Measurements from ENCODE around the gene PRKN.

PRKN gene

DNA sequence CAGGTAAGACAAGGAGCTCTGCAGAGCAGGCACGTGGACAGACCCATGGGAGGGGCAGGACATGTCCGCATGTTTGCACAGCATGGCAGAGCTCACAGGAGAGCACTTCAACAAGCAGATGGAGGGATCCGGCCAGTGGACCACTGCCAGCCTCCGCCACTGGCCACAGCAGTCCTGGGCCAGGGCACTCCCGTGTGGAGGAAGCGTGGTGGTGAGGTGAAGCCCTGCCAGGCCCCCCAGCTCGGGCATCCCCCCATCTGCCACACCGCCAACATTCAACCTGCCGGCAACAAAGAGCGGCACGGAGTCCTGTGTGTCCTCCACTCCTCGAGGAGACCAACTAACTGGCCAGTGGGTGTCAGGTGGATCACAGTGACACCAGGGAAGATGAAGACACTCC, 1349.5 kb downstream of the PRKN start:
- DNase-seq (ENCODE audit: low spot score) = no peak

DNA sequence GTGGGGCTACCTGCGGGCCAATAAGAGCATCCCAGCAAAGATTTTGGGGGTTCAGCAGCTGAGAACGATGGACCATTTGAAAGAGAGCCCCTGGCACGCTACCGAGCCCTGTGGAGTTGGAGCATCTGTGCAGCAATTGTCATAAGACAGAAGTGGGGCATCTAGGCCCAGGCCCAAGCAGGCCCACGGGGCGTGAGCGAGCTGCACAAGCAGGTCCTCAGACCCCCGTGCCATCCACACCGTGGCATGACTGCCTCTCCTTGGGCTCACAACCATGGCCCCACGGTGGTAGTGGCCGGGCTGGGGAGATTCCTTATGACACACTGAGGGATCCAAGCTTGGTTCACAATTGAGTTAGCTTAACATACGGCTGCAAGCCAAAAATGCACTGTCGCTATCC, 1350.5 kb downstream of the PRKN start:
- DNase-seq (ENCODE audit: low spot score) = no peak

- DNase-seq (ENCODE audit: low spot score) = no peak
These were observed 1351.2 kb downstream of the PRKN start for GRCh38 chr6:161376367-161376766.

GRCh38 chr6:161374971-161375873, 1352.3 kb downstream of the PRKN start:
- DNase-seq (ENCODE audit: low spot score) = no peak

GRCh38 chr6:161373905-161374451, 1353.6 kb downstream of the PRKN start:
- DNase-seq (ENCODE audit: low spot score) = peak; percentile 77

DNA sequence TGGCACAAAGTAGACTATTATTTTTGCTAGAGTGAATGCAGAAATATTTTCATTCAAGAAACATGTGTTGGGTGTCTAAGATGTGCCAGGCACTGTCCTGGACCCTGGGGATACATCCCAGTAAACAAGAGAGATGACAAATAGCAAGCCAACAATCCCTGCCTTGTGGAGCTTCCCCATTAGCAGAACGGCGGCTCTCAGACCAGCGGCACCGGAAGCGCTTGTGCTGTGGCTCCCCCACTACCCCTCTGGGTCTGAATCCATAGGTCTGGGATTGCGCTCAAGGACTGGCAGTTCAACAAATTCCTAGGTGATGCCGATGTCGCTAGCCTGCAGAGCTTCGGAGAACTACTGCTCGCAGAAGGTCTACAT, 1355.2 kb downstream of the PRKN start:
- DNase-seq (ENCODE audit: low spot score) = no peak

DNA sequence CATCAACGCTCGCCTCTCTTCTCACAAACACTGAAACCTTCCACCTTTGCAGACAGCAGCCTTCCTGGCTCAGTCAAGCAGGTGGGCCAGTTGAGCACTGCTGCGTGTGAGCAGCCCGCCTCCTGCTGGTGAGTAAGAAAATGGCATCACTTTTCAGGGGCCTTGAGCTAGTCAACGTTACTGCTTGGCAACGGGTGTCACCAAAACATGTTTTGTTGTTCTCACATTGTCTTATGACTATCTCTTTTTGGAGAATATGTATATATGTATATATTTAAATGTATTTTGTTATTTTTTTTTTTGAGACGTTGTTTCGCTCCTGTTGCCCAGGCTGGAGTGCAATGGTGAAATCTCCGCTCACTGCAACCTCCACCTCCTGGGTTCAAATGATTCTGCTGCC, 1356.7 kb downstream of the PRKN start:
- peak; percentile 76 for DNase-seq (ENCODE audit: low spot score)

- DNase-seq (ENCODE audit: low spot score) = peak; percentile 60
These were observed 1358.2 kb downstream of the PRKN start for GRCh38 chr6:161369339-161369738.

DNA sequence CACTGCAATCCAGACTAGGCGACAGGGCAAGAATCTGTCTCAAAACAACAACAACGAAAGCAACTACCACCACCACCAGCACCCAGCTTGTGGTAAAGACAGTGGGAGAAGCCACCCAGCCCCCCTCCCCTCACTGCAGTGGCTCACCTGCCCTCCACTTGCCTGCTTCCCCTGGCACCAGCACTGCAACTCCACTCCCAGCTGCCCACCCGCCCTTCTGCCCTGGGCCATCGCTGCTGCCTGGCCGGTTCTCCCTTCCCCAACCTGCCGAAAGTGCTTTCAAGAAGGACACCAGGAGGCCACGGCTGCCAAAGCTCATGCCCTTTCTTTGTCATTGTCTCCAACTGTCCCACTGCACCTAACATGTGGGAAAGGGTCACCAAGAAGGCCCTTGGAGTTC, 1359.1 kb downstream of the PRKN start:
- no peak for DNase-seq (ENCODE audit: low spot score)

- DNase-seq (ENCODE audit: low spot score) = no peak
These were observed 1360.1 kb downstream of the PRKN start for GRCh38 chr6:161367472-161367871.

GRCh38 chr6:161366301-161366923, 1361.2 kb downstream of the PRKN start:
- DNase-seq (ENCODE audit: low spot score) = no peak

DNA sequence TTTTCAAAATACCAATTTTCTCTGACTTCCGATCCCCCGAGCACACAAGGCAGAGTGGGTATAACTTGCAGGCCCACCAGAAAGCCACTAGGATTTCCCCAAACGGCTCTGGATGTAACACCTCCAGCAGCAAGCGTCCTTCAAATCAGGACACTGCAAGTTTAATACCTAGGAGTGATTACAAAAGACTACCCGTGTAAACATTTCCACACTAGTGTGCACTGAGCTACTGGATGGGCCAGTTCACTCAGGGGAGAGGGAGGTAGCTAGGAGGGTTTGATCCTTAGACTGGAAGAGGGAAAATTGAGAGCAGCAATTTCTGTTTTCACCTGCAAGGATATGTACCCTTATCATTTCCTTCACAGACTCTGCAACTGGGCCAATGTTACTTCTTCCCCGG, 1361.9 kb downstream of the PRKN start:
- no peak for DNase-seq (ENCODE audit: low spot score)

DNA sequence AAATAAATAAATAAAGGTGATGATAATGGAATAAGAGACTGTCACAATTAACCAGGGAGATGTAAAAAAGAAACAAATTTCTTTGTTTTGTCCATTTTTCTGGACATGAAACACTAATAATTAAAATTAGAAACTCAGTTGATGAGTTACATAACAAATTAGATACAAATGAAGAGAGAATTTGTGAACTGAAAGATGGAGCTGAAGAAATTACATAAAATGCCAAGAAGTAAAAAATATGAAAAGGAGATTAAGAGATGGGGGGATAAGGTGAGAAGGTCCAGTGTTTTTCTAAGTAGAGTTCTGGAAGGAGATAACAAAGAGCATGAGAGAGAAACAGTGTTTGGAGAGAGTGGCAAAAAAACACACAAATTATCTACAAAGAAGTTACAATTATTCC, 1364.3 kb downstream of the PRKN start:
- DNase-seq (ENCODE audit: low spot score) = no peak

GRCh38 chr6:161362266-161362665, 1365.3 kb downstream of the PRKN start:
- no peak for DNase-seq (ENCODE audit: low spot score)

DNA sequence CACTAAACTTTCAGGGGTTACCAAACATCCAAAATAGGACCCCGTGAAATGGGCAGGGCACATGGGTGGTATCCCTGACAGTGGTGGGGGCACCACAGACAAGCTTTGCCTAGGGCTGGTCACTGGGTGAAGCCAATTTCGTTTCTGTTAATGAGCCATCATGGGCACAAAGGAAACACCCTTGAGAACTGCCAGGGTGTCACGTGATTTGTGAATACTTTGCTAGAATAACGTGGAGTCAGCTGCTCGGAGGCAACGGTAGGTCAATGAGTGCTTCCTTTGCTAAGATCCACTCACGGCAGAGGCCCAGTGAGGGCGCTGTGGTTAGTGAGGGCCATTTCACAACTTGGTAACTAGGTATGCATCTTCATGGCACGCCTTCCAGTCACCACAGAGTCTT, 1366.0 kb downstream of the PRKN start:
- no peak for DNase-seq (ENCODE audit: low spot score)

DNA sequence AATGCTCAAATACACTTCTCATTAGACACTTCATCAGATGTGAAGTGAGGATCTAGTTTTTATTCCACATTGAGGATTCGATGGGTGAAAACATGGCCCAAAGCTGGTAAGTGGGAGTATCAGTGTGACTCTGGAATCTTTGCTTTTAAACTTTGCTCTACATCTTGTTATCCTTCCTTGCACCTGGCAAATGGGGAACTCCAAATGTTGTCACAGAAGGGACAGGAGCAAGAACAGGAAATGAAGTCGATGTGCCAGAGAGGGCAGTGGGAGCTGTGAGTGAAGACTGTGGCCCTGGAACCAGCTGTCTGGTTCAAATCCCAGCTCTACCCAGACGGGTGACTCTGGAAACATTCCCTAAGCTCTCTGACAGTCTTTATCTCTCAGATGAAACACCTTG, 1367.0 kb downstream of the PRKN start:
- no peak for DNase-seq (ENCODE audit: low spot score)

- no peak for DNase-seq (ENCODE audit: low spot score)
These were observed 1368.0 kb downstream of the PRKN start for GRCh38 chr6:161359618-161359945.

DNA sequence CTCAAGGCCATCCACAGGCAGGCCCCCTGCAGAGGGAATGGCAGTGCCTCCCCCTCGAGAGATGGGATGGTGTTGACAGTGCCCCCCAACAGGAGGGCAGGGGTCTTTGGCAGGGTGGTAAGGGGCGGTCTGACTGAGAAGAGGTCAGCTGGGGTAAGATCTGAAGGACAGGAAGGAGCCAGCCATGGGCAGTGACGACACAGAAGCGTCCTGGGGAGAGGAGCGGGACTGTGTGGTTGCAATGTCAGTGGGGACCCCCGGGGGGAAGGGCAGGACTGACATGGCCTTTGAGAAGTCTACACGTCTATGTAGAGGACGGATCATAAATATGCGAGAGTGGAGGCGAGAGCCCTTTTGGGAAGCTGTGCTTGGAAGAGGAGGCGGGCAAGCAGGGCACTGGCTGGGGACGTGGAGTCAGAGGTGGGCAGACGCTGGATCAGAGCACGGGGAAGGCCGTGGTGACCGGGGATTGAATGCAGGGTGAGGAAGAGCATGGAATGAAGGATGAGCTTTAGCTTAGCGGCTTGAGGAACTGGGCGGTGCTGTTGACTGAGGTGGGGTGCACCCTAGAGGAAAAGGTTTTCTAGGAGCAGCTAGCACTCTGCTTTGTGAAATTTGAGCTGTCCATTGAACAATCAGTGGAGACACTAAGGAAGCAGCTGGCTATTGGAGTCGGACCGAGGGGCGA, 1371.3 kb downstream of the PRKN start:
- no peak for DNase-seq (ENCODE audit: low spot score)

DNA sequence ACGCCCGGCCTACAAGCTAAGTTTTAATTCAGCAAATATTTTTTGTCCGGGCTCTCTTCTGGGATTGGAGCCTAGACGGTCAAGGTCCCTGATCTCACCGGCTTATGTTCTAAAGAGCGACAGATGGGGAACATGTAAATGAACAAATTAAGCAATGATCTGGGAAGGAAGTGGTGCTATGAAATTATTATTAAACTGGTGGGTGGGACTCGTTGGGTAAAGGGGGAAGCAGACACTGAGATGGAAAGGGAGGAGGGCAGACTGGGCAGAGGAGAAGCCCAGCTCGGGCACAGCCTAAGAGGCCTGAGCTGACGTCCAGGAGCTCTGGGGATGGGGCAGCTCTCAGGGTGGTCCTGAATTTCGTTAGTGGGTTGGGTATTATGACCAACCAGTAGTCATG, 1371.9 kb downstream of the PRKN start:
- no peak for DNase-seq (ENCODE audit: low spot score)

- no peak for DNase-seq (ENCODE audit: low spot score)
These were observed 1372.6 kb downstream of the PRKN start for GRCh38 chr6:161354956-161355355.

GRCh38 chr6:161354276-161354840, 1373.2 kb downstream of the PRKN start:
- DNase-seq (ENCODE audit: low spot score) = no peak

DNA sequence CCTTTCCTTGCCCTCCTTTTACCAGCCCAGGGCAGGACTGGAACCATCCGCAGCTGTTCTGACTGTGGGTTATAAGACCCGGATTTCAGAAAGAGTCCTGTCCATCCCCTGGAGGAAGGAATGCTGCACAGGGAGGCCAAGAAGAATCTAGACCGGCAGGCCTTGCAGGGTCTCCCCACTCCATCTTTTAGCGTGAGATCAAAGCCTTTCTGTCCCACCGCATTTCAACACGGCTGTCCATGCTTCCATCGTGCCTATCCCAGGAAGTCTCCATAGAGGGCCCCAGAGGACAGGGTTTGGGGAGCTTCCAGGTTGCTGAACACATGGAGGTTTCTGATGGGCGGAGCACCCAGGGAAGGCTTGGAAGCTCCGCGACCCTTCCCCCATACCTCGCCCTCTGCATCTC, 1374.4 kb downstream of the PRKN start:
- DNase-seq (ENCODE audit: low spot score) = no peak

DNA sequence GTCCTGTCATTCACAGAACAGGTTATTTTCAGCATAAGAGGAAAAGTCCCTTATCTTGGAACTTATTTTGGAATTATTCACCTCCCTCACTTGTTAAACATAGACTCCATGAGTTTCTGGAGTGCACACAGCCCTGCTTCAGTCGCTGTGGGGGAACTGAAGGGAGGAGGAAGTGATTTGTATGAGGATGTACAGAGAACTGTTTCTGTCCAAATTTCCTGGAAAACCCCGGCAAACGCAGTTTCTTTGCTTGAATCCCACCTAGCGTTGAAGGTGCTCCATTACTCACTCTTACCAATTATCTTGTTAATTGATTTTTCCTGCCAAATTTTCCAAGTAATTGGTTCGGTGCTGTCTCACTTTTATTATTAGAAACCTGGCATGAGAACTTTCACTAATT, 1375.7 kb downstream of the PRKN start:
- DNase-seq (ENCODE audit: low spot score) = no peak
